ENCODE measurements around the gene SCN4B.
"Not testable (repeated sequence)": the region's sequence is repeated elsewhere in the genome, so short reads cannot be mapped to it uniquely, and the experiment has no call there.

Gene SCN4B

GRCh38 chr11:118194835-118195627 is 42.4 kb upstream of the SCN4B start:
- H3F3A ChIP-seq (ENCODE audit: low read depth) = no peaks in the 10 kb centered on the region
- H3K4me3 ChIP-seq (ENCODE audit: low read length, poor library complexity, severe bottlenecking) = no peak overlapping the region
- no peaks in the 10 kb centered on the region for H3K9me2 ChIP-seq (replicated peaks; ENCODE audit: low read depth, low read length)
- no peaks in the 10 kb centered on the region for H3K36me3 ChIP-seq (ENCODE audit: insufficient read depth, low read length)
- no peaks in the 10 kb centered on the region for H3K4me1 ChIP-seq (ENCODE audit: insufficient read depth, low read length, poor library complexity, severe bottlenecking)
- H3K9ac ChIP-seq (ENCODE audit: low read depth, low read length, poor library complexity, severe bottlenecking) = no peak overlapping the region
- H4K20me1 ChIP-seq (ENCODE audit: insufficient read depth, low read length, poor library complexity, severe bottlenecking) = no peaks in the 10 kb centered on the region
- H3K9me3 ChIP-seq (ENCODE audit: insufficient read depth, low read depth, low read length) = no peaks in the 10 kb centered on the region
- H3K4me2 ChIP-seq (ENCODE audit: low read depth, low read length, poor library complexity, severe bottlenecking) = no peak overlapping the region
- H3K79me2 ChIP-seq (ENCODE audit: insufficient read depth, low read length) = no peaks in the 10 kb centered on the region
- H2AFZ ChIP-seq (ENCODE audit: low read length) = no peak overlapping the region
- TF ChIP-seq EZH2phosphoT487 (IDR thresholded peaks at IDR 0.05; ENCODE audit: borderline replicate concordance) = no peak
- TF ChIP-seq CTCF (conservative IDR thresholded peaks at IDR 0.05; ENCODE audit: low read length) = no peak
- no peaks in the 10 kb centered on the region for H3K27me3 ChIP-seq (ENCODE audit: insufficient read depth, low read length, poor library complexity, severe bottlenecking)

GRCh38 chr11:118193910-118194566 is 41.4 kb upstream of the SCN4B start:
- Histone ChIP-seq H3K4me3 (ENCODE audit: low read length, poor library complexity, severe bottlenecking) (no peak overlapping the region), H3K9ac (ENCODE audit: low read depth, low read length, poor library complexity, severe bottlenecking) (no peak overlapping the region), H3F3A (ENCODE audit: low read depth) (no peaks in the 10 kb centered on the region), H3K9me2 (replicated peaks; ENCODE audit: low read depth, low read length) (no peaks in the 10 kb centered on the region), H3K36me3 (ENCODE audit: insufficient read depth, low read length) (no peaks in the 10 kb centered on the region), H3K4me1 (ENCODE audit: insufficient read depth, low read length, poor library complexity, severe bottlenecking) (no peaks in the 10 kb centered on the region), H2AFZ (ENCODE audit: low read length) (no peak overlapping the region), H3K79me2 (ENCODE audit: insufficient read depth, low read length) (no peaks in the 10 kb centered on the region), H3K9me3 (ENCODE audit: insufficient read depth, low read depth, low read length) (no peaks in the 10 kb centered on the region), H4K20me1 (ENCODE audit: insufficient read depth, low read length, poor library complexity, severe bottlenecking) (no peaks in the 10 kb centered on the region), H3K4me2 (ENCODE audit: low read depth, low read length, poor library complexity, severe bottlenecking) (no peak overlapping the region), H3K27me3 (ENCODE audit: insufficient read depth, low read length, poor library complexity, severe bottlenecking) (no peaks in the 10 kb centered on the region)
- no peak for TF ChIP-seq CTCF (conservative IDR thresholded peaks at IDR 0.05; ENCODE audit: low read length)
- TF ChIP-seq EZH2phosphoT487 (IDR thresholded peaks at IDR 0.05; ENCODE audit: borderline replicate concordance) = no peak

GRCh38 chr11:118192817-118193216 is 40.2 kb upstream of the SCN4B start:
- H3K36me3 ChIP-seq (ENCODE audit: insufficient read depth, low read length); H3K9me2 ChIP-seq (replicated peaks; ENCODE audit: low read depth, low read length); H3K9ac ChIP-seq (ENCODE audit: low read depth, low read length, poor library complexity, severe bottlenecking); H3F3A ChIP-seq (ENCODE audit: low read depth); H3K4me1 ChIP-seq (ENCODE audit: insufficient read depth, low read length, poor library complexity, severe bottlenecking); H2AFZ ChIP-seq (ENCODE audit: low read length); H3K27me3 ChIP-seq (ENCODE audit: insufficient read depth, low read length, poor library complexity, severe bottlenecking); H3K9me3 ChIP-seq (ENCODE audit: insufficient read depth, low read depth, low read length); H4K20me1 ChIP-seq (ENCODE audit: insufficient read depth, low read length, poor library complexity, severe bottlenecking); H3K4me3 ChIP-seq (ENCODE audit: low read length, poor library complexity, severe bottlenecking); H3K79me2 ChIP-seq (ENCODE audit: insufficient read depth, low read length); H3K4me2 ChIP-seq (ENCODE audit: low read depth, low read length, poor library complexity, severe bottlenecking): not testable (repeated sequence)

GRCh38 chr11:118190942-118191506 is 38.4 kb upstream of the SCN4B start:
- H3K9me3 ChIP-seq (ENCODE audit: insufficient read depth, low read depth, low read length); H3K9me2 ChIP-seq (replicated peaks; ENCODE audit: low read depth, low read length); H3K4me2 ChIP-seq (ENCODE audit: low read depth, low read length, poor library complexity, severe bottlenecking); H2AFZ ChIP-seq (ENCODE audit: low read length); H3K79me2 ChIP-seq (ENCODE audit: insufficient read depth, low read length); H3K9ac ChIP-seq (ENCODE audit: low read depth, low read length, poor library complexity, severe bottlenecking); H3K27me3 ChIP-seq (ENCODE audit: insufficient read depth, low read length, poor library complexity, severe bottlenecking); H3K36me3 ChIP-seq (ENCODE audit: insufficient read depth, low read length); H3K4me3 ChIP-seq (ENCODE audit: low read length, poor library complexity, severe bottlenecking); H3F3A ChIP-seq (ENCODE audit: low read depth); H3K4me1 ChIP-seq (ENCODE audit: insufficient read depth, low read length, poor library complexity, severe bottlenecking); H4K20me1 ChIP-seq (ENCODE audit: insufficient read depth, low read length, poor library complexity, severe bottlenecking): not testable (repeated sequence)

Data from Loucy (cell line).